Measurements from ENCODE around the gene CD180.

CD180 gene

DNA sequence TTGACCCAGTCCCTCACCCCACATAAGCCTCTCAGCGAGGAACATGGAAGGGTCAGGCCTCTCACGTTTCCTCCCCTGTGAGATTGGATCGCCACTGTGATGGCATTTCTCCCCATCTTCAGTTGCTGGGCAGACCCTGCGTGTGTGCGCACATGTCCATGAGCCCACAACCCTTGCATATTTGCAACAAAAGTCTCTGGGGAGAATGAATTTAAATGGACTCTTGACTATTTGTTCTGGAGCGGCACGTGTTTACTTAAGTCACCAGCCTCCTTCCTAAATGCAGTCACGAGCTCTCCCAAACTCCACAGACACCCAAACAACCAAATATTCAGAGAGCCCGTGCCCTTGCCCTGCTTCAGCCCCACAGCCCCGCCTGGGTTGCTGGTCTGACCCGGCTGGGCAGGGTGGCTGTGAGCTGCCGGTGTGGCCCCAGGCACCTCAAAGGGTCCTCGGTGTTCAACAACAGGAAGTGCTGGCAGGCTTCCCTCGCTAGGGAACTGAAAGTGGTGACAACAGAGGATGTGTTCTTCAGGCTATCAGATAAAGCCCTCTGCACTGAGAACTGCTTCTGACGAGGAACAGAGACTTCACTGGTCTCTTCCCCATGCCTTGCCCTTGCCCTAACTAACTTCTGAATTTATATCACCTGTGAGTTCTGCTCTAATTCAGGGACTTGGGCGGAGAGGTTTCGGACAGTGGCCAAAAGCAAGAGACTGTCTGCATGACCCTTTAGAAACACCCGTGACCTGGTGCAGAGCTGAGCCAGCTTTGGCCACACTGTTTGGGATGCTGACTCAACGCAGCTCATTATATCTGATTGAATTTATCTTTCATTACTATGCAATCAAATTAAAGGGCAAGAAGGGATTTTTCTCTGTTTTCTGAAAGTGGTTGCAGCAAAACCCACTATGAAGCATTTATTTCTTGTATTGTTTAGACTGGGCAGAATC lies 19.2 kb upstream of the CD180 start:
- Mint-ChIP-seq H3K27me3 (ENCODE audit: low read depth, poor library complexity) (peaks cover 3% of the 10 kb centered on the region), H3K36me3 (ENCODE audit: low read depth) (no peaks in the 10 kb centered on the region), H3K4me1 (peaks cover 48% of the 10 kb centered on the region), H3K9me3 (peaks cover 4% of the 10 kb centered on the region), H3K27ac (no peak overlapping the region), H3K4me3 (no peak overlapping the region)
- TF ChIP-seq, protein P1, sequence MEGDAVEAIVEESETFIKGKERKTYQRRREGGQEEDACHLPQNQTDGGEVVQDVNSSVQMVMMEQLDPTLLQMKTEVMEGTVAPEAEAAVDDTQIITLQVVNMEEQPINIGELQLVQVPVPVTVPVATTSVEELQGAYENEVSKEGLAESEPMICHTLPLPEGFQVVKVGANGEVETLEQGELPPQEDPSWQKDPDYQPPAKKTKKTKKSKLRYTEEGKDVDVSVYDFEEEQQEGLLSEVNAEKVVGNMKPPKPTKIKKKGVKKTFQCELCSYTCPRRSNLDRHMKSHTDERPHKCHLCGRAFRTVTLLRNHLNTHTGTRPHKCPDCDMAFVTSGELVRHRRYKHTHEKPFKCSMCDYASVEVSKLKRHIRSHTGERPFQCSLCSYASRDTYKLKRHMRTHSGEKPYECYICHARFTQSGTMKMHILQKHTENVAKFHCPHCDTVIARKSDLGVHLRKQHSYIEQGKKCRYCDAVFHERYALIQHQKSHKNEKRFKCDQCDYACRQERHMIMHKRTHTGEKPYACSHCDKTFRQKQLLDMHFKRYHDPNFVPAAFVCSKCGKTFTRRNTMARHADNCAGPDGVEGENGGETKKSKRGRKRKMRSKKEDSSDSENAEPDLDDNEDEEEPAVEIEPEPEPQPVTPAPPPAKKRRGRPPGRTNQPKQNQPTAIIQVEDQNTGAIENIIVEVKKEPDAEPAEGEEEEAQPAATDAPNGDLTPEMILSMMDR (IDR thresholded peaks at IDR 0.05): no peak
- DNase-seq: no peak

DNA sequence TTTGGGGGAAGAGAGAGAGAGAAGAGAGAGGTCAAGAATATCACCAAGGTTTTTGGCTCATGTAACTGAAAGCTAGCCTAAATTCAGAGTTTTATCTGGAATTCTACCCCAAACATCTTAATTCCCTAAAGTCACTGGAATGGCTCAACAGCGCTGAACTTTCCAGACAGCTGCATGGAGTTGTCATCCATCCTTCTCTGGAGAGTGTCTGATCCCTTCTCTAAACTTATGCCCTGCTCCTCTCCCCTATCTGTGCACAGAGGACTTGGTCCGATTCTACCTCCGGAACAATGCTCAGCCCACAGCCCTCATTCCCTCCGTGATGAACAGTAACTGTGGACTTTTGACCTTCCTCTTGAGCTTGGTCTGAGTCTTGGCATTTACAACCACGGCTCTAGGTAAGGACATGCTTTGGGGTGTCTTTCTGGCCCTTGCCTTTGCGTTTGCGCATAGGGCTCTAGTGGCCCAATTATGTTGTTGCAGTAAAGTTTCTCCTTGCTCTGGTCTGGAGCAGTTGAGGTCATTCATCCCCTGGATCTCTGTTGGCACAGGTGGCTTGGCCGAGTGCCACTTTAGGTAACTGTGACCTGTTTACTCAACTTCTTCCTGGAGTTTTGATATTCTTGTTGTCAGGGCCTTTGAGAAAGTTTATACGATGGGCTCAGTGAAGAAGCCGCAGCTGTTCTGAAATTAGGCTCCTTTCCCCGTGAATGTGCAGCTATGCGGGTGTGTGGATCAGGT lies 18.3 kb upstream of the CD180 start:
- Mint-ChIP-seq H3K9me3 (peaks cover 4% of the 10 kb centered on the region), H3K27ac (peak overlapping the region; percentile 89), H3K4me1 (peaks cover 50% of the 10 kb centered on the region), H3K4me3 (no peak overlapping the region), H3K36me3 (ENCODE audit: low read depth) (no peaks in the 10 kb centered on the region), H3K27me3 (ENCODE audit: low read depth, poor library complexity) (peaks cover 3% of the 10 kb centered on the region)
- TF ChIP-seq, protein P1 (IDR thresholded peaks at IDR 0.05): no peak
- DNase-seq: no peak

DNA sequence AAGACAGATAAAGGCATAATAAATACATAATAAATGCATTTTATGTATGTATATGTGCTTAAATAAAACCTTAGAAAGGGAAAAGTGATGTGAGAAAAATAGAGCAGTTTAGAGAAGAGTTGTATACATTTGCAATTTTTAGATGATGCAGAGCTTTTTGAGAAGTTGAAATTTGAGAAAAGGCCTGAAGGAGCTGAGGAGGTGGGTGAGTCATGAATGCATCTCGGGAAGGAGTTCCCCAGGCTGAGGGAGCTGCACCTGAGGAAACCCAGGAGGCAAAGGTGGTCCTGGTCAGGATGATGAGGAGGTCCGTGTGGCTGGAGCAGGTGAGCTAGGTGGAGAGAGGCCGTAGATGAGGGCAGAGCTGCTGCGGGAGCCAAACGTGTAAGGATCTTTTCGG lies 17.4 kb upstream of the CD180 start:
- TF ChIP-seq, protein P1 (IDR thresholded peaks at IDR 0.05): no peak
- H3K27ac Mint-ChIP-seq: peak overlapping the region; percentile 36
- peaks cover 4% of the 10 kb centered on the region for H3K9me3 Mint-ChIP-seq
- no peak for DNase-seq
- peaks cover 5% of the 10 kb centered on the region for H3K27me3 Mint-ChIP-seq (ENCODE audit: low read depth, poor library complexity)
- no peaks in the 10 kb centered on the region for H3K36me3 Mint-ChIP-seq (ENCODE audit: low read depth)
- peaks cover 53% of the 10 kb centered on the region for H3K4me1 Mint-ChIP-seq
- no peak overlapping the region for H3K4me3 Mint-ChIP-seq

DNA sequence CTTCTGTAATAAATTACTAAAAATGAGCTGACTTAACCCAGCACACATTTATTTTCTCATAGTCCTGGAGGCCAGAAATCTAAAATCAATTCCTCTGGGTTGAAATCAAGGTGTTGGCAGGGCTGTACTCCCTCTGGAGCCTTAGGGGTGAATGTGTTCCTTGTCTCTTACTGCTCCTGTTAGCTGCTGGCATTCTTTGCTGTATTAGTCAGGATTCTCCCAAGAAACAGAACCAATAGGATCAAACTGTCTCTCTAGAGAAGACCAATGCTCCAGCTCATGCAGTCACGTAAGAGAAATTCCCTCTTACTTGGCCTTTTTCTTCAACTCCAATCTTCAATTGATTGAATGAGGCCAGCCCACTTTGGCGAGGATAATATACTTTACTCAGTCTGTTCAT lies 15.3 kb upstream of the CD180 start:
- TF ChIP-seq, protein P1 (IDR thresholded peaks at IDR 0.05): no peak
- no peak overlapping the region for H3K4me3 Mint-ChIP-seq
- H3K27me3 Mint-ChIP-seq (ENCODE audit: low read depth, poor library complexity): peaks cover 5% of the 10 kb centered on the region
- DNase-seq: no peak
- H3K4me1 Mint-ChIP-seq: peaks cover 60% of the 10 kb centered on the region
- H3K27ac Mint-ChIP-seq: no peak overlapping the region
- H3K9me3 Mint-ChIP-seq: peaks cover 4% of the 10 kb centered on the region
- H3K36me3 Mint-ChIP-seq (ENCODE audit: low read depth): no peaks in the 10 kb centered on the region

DNA sequence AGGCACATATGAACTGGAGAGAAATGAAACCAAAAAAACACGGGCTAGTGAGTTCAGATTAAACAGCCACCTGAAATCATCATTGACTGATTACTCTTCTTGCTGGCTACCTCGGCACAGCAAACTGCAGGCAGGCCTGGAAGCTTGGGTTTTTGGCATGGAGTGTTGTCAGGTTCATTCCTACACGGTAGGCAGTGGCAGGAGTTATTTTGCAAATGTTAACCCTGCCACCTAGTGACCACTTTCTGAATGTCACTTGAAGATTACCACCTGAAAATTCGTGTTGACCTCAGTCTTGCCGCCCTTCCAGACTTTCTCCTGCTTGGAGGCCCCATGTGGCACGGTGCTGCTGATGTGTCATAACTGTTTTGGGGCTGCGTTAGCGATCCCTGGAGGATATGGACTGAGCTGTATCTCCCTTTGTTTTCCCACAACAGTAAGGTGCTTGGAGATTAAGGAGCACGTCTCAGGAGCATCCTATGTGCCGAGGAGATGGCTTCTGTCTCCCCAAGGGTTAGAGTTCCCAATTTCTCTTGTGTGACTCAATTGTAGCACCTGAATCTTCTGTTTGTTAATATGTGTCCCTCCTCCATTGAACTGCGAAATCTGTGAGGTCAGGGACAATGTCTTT lies 12.7 kb upstream of the CD180 start:
- Mint-ChIP-seq H3K27ac (no peak overlapping the region), H3K9me3 (peaks cover 4% of the 10 kb centered on the region), H3K4me1 (peaks cover 59% of the 10 kb centered on the region), H3K4me3 (no peak overlapping the region), H3K27me3 (ENCODE audit: low read depth, poor library complexity) (peaks cover 5% of the 10 kb centered on the region), H3K36me3 (ENCODE audit: low read depth) (no peaks in the 10 kb centered on the region)
- TF ChIP-seq, protein P1 (IDR thresholded peaks at IDR 0.05): peak; percentile 74
- peak; percentile 59 for DNase-seq
